Measurements from ENCODE around the gene TDO2.

DNA sequence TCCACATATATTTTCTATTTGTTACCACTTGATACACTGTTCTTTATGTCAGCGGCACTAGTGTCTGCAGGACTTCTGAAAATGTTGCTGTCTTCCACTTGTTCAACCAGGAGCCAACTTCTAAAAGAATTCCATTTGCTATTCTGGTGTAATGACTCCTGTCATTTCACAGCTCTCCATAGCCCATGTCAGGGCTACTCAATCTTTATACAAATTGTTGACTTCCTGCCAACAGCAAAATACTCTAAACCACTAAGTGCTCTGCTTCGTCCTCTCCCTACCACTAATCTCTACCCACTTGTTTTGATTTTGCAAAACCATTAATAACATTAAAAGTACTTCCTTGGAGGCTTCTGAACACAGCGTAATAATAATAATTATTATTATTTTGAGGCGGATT is 43.0 kb downstream of the TDO2 start:
- no peak for TF ChIP-seq POLR2A (IDR thresholded peaks at IDR 0.05; ENCODE audit: low read depth, low read length)
- TF ChIP-seq SPI1 (IDR thresholded peaks at IDR 0.05; ENCODE audit: low read depth, low read length): no peak
- no peak for TF ChIP-seq PAX5 (IDR thresholded peaks at IDR 0.05; ENCODE audit: insufficient read depth, low read length, severe bottlenecking)
